Mucosa of stomach (tissue), 1 donor: ENCODE measurements around the gene DHRS13.
"Not testable (repeated sequence)": the region's sequence is repeated elsewhere in the genome, so short reads cannot be mapped to it uniquely, and the experiment has no call there.

ENCODE experiments used
- H3K27me3 ChIP-seq: one replicate; pipeline ENCODE4 v1.7.0; 2013; ENCODE audit warnings: mild to moderate bottlenecking, low read length; ENCODE audit not compliant: control insufficient read depth, insufficient read depth
- H3K36me3 ChIP-seq: one replicate; pipeline ENCODE4 v1.7.0; 2013; ENCODE audit warnings: low read length; ENCODE audit not compliant: control insufficient read depth, insufficient read depth
- H3K4me1 ChIP-seq: one replicate; pipeline ENCODE4 v1.7.0; 2013; ENCODE audit warnings: mild to moderate bottlenecking, low read length; ENCODE audit not compliant: control insufficient read depth, insufficient read depth
- H3K4me3 ChIP-seq: one replicate; pipeline ENCODE4 v1.7.0; 2013; ENCODE audit warnings: low read length
- H3K9ac ChIP-seq: one replicate; pipeline ENCODE4 v1.7.0; 2013; ENCODE audit warnings: mild to moderate bottlenecking, low read length, moderate library complexity
- H3K9me3 ChIP-seq: one replicate; pipeline ENCODE4 v1.7.0; 2013; ENCODE audit warnings: mild to moderate bottlenecking, low read length, moderate library complexity; ENCODE audit not compliant: control insufficient read depth
- donor health status: Pancreatic carcinoma.

The DHRS13 gene

DNA sequence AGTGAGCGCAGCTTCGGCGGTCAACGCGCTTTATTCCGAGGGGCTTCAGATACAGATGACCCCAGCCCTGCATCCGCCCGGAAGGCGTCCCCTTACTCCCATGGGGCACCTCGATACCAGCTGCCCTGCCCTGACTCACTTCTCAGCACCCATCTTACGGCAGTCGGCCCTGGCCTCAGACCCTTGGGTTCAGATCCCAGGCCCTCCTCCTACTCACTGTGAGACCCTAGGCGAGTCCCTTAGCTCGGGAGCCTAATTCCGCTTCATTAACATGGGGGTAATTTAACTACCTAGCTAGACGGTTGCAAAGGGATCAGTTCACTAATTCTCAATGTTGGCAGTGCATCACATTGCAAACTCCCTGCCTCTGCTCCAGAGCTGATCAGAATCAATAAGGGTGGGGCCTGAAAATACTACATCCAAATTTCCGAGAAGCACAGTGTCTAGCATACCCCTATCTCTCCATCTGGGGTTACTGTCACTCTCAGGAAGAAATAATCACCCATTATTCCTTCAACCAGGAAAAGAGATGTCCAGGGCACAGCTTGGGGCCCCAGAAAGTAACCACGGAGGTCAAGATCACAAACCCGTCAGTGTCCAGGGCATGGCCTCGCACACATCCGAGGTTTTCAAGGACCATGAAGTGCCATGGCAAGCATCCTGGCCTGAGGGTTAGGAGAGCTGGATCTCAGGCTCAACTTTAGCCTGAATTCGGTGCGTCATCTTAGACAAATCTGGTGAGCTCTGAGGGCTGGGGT lies 4.9 kb downstream of the DHRS13 start:
- Histone ChIP-seq H3K27me3 (no peaks in the 10 kb centered on the region), H3K4me3 (peak overlapping the region; percentile 92), H3K36me3 (no peaks in the 10 kb centered on the region), H3K9me3 (no peaks in the 10 kb centered on the region), H3K4me1 (peaks cover 38% of the 10 kb centered on the region), H3K9ac (peak overlapping the region; percentile 87)

DNA sequence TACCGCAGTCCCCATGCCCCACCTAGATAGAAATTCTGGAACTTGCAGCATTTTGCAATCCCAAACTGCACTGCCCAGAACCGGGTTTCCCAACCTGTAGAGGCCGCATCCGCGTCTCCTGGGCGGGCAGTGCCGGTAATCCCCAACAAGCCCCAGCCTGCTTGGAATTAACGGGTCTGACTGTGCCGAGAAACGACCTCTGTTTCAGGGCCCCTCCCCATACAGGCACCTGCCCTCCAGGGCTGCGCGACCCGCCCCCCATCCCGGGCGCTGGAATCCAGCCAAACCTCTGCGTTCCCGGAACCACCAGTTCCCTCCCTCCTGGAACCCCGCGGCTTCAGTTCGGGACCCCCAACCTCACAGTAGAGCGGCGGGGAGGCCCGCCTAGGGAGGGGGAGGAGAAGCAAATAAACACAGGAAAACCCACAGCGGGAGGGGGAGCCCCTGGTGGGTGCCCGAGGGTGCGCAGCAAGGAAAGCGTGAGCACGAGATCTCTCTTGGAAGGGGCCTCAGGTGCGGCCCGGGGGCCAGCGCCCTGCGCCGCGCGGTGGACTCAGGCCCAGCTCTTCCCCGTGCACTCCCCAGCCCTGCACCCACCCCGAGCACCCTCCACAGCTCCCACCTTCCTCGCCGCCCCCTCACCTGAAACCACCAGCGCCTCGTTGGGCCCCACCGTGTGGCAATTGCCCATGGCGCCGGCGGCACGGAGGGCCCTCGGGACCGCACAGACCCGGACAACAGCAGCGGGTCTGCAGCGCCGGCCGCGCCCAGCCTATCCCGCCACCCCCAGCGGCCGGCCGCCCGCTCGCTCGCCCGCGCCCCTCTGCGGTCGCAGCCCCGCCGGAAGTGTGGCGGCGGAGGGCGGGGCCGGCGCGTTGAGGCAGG lies 5.8 kb downstream of the DHRS13 start, which contains the start of gene FLOT2:
FLOT2 (minus strand) TSS at position 850 of the 885 bp plus-strand sequence; CDS start at position 691, 159 bp downstream.
- Histone ChIP-seq H3K9me3 (no peaks in the 10 kb centered on the region), H3K27me3 (no peaks in the 10 kb centered on the region), H3K4me1 (peaks cover 46% of the 10 kb centered on the region), H3K36me3 (no peaks in the 10 kb centered on the region), H3K9ac (peak within 1 kb of the TSS; percentile 87), H3K4me3 (peak within 1 kb of the TSS; percentile 92)

DNA sequence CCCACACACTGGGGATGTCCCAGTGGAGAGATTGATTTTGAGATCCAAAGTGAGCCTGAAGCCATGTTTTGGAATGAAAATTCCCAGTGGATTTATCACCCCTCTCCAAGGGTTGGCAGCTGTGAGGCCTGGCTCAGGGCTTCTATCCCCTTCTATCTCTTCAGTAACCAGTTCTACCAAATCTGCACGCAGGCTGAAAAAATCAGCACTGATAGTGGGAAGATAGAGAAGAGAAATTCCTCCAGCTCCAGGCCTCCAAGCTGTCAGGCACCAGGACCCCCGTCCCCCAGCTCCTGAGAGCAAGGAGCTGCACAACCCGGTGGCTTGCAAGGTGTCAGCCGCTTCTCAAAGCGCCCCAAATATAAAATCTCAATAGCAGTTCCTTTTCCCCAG lies 6.4 kb downstream of the DHRS13 start:
- peak overlapping the region; percentile 92 for H3K4me3 ChIP-seq
- H3K9ac ChIP-seq = peak overlapping the region; percentile 87
- no peaks in the 10 kb centered on the region for H3K36me3 ChIP-seq
- H3K4me1 ChIP-seq = peaks cover 40% of the 10 kb centered on the region
- no peaks in the 10 kb centered on the region for H3K27me3 ChIP-seq
- H3K9me3 ChIP-seq = no peaks in the 10 kb centered on the region

DNA sequence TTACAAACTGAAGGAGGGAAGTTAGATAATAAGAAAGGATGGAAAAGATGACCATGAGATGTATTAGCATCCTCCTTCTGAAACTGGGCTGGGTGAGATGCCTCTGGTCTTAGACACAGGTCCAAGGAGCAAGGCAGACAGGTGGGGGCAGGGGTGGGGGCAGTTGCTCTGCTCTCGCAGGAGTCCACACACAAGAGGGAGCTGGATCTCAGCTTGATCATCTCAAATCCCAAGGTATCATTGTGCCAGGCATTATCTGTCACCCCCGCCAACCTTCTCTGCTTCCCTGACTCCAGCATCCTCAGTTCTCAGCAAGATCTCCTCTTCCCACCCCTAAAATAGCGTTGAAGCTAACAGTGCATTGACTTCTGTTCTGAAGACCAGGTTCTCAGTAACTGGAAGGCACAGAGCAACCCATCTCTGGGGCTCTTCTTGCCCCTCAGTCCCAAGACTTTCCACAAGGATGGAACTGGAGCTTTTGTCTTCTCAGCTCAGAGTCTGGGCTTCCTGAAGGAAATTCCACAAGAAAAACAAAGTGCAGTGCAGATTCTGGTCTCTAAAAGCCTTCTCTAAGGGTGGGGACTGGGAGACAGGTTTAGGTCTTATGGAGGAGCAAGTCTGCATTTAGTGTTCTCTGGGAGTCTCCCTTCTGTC lies 7.0 kb downstream of the DHRS13 start:
- peak overlapping the region; percentile 87 for H3K9ac ChIP-seq
- H3K4me3 ChIP-seq = no peak overlapping the region
- H3K9me3 ChIP-seq = no peaks in the 10 kb centered on the region
- no peaks in the 10 kb centered on the region for H3K36me3 ChIP-seq
- peaks cover 34% of the 10 kb centered on the region for H3K4me1 ChIP-seq
- H3K27me3 ChIP-seq = no peaks in the 10 kb centered on the region

DNA sequence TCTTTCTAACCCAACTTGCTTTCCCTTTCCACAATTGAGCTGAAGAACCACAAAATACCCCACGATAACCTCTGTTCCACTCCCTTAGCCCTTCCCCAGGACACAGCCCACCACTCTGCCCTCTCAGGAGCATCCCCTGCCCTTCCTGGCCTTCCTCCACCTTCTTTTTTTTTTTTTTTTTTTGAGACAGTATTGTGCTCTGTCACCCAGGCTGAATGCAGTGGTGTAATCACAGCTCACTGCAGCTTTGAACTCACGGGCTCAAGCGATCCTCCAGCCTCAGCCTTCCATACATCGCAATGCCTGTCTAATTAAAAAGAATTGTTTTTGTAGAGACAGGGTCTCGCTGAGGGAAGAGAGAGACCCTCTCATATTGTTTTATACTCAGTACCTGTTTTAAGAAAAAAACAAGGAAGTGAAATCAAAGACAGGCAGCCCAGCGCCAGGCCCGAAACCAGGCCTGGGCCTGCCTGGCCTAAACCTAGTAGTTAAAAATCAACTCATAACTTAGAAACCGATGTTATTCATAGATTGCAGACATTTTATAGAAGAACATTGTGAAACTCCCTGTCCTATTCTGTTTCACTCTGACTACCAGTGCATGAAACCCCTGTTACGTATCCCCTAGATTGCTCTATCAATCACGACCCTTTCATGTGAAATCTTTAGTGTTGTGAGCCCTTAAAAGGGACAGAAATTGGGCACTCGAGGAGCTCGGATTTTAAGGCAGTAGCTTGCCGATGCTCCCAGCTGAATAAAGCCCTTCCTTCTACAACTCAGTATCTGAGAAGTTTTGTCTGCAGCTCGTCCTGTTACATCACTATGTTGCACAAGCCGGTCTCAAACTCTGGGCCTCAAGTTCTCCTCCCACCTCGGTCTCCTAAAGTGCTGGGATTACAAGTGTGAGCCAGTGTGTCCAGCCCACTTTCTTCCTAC lies 9.4 kb downstream of the DHRS13 start:
- not testable (repeated sequence) for H3K27me3 ChIP-seq, H3K4me3 ChIP-seq, H3K36me3 ChIP-seq, H3K9me3 ChIP-seq
- peak overlapping the region; percentile 5 for H3K9ac ChIP-seq
- H3K4me1 ChIP-seq = peaks cover 31% of the 10 kb centered on the region

DNA sequence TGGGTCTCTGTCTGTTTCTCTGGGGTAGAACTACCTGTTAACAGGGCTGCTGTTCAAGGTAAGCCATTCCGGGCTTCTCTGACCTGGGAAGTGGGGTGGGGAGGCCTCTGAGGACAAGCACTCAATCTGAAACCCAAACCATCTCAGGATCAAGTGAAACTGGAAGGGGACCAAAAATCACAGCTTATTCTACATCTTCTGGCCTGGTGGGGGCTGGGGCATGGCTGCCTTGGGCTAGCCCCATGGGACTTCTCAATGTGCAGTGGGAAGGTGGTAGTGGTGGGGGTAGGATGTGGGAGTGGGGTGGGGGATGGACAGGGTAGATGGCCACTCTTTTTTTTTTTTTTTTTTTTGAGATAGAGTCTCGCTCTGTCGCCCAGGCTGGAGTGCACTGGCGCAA lies 10.9 kb downstream of the DHRS13 start:
- no peak overlapping the region for H3K4me3 ChIP-seq
- no peaks in the 10 kb centered on the region for H3K9me3 ChIP-seq
- no peaks in the 10 kb centered on the region for H3K36me3 ChIP-seq
- no peaks in the 10 kb centered on the region for H3K27me3 ChIP-seq
- H3K4me1 ChIP-seq = peaks cover 22% of the 10 kb centered on the region
- H3K9ac ChIP-seq = no peak overlapping the region

DNA sequence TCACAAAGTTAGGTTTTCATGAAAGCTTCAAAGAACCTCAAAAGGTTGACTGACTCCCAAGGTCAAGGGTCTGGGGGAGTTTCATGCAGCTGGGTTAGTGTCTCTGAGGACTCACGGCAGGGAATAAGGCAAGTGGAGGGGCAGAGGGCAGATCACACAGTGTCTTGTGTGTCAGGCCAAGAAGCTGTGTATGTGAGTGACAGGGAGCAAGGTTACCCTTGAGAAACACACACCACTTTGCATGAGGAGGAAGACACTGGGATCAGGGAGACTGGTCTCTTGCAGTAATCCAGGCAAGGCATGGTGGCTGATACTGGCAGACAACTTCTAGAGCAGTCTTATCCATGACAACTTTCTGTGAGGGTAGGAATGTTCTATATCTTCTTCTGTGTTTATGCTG lies 11.7 kb downstream of the DHRS13 start:
- Histone ChIP-seq H3K9me3 (no peaks in the 10 kb centered on the region), H3K4me3 (no peak overlapping the region), H3K27me3 (no peaks in the 10 kb centered on the region), H3K36me3 (no peaks in the 10 kb centered on the region), H3K4me1 (peaks cover 18% of the 10 kb centered on the region), H3K9ac (no peak overlapping the region)

DNA sequence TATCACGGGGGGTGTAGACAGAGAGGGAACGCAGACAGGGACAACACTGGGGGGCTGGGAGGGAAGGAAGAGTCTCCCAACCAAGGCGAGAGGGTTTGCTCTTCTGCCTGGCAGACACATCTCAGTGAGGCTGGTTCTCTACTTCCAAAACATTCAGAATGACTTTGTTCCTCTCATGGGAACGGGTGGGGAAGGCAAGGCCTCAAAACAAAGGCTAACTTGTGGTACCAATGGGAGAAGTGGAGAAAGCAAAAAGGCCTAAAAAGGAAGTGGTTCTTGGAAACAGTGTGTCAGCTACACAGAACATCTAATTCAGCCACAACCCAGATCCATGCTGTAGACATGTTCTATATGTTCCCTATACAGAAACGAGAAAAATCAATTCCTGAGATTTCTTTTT lies 12.9 kb downstream of the DHRS13 start:
- H3K9ac ChIP-seq = no peak overlapping the region
- H3K9me3 ChIP-seq = no peaks in the 10 kb centered on the region
- H3K36me3 ChIP-seq = no peaks in the 10 kb centered on the region
- H3K27me3 ChIP-seq = no peaks in the 10 kb centered on the region
- H3K4me3 ChIP-seq = no peak overlapping the region
- H3K4me1 ChIP-seq = peaks cover 13% of the 10 kb centered on the region

DNA sequence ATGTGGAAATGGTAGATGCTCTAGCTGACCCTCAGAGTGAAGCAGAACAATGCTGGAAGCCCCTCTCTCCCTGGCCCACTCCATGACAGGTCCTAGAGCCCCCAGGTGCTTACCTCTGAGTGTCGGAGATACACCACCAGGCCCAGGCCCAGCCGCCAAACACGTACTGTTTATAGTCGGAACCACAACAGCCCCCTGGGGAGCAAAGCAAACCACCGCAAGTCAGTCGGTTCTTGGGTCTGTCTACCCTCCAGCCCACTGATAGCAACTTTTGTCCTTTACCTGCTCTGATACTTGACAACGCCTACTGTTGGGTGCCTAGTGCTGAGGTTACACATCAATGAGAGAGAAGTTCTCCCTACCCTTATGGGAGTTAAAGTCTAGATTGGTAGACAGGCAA lies 14.0 kb downstream of the DHRS13 start:
- no peak overlapping the region for H3K4me3 ChIP-seq
- no peak overlapping the region for H3K9ac ChIP-seq
- H3K4me1 ChIP-seq = peaks cover 13% of the 10 kb centered on the region
- no peaks in the 10 kb centered on the region for H3K27me3 ChIP-seq
- H3K36me3 ChIP-seq = peaks cover 5% of the 10 kb centered on the region
- H3K9me3 ChIP-seq = no peaks in the 10 kb centered on the region

DNA sequence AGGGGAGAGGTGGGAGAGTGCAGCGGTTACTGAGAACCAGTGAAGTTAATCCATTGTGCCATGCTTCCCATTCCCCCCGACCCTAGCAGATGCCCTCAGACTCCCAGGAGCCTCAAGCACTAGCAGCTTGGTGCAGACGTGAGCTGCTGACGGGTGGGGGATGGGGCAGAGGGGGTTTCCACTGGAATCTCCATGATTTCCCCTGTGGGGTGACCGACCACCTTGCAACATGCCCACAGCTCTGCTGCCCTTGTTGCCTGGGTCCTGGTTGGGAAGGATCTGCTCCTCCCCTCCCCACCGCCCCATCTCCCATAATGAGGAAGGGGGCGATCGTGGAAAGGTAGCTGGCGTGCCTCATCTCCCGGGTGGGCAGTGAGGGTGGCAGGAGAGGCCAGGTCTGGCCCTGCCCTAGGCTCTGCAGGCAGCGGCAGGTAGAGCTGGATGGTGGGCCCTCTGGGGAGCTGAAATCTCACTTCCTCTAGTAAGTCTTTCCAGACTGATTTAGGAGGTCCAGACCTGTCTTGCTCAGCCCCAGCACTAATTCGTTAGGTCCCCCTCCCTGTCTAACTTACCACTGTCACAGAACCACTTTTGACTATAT lies 14.9 kb downstream of the DHRS13 start:
- Histone ChIP-seq H3K4me1 (peaks cover 9% of the 10 kb centered on the region), H3K4me3 (no peak overlapping the region), H3K9me3 (no peaks in the 10 kb centered on the region), H3K27me3 (no peaks in the 10 kb centered on the region), H3K36me3 (peaks cover 5% of the 10 kb centered on the region), H3K9ac (no peak overlapping the region)

DNA sequence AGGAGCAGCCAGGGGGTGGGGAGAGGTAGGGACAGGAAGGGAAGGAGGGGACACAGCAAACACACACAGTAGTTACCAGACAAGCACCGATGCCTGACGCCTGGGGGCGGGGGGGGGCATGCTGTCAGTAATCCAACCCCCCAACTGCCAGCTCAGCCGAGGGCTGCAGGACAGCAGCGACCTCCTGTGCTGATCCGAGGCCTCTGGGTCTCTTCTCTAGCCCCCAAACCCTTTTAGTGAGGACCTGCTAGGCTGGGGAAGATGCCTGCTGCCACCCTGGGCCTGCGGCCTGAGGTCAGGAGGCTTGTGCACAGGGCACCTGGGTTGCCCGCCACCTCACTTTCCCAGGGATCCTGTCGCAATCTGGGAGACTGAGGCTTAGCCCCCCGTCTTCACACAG lies 16.9 kb downstream of the DHRS13 start:
- no peaks in the 10 kb centered on the region for H3K27me3 ChIP-seq
- H3K4me1 ChIP-seq = no peaks in the 10 kb centered on the region
- peaks cover 19% of the 10 kb centered on the region for H3K36me3 ChIP-seq
- H3K9ac ChIP-seq = no peak overlapping the region
- no peak overlapping the region for H3K4me3 ChIP-seq
- no peaks in the 10 kb centered on the region for H3K9me3 ChIP-seq
